Testis (tissue), 2 donors: ENCODE measurements around the gene MEPE.

Experiments used
- POLR2A ChIP-seq: fragments of 450-650 bp; IDR thresholded peaks from one replicate; pipeline ENCODE4 v1.6.1; 2017; ENCODE audit warnings: antibody characterized with exemption, mild to moderate bottlenecking, moderate library complexity
- TF ChIP-seq, protein P1 (sequence below), 3 experiments: fragments of 450-650 bp in 2 of 3; fragments of 200-600 bp in 1 of 3; sonication (generic) in 1 of 3; IDR thresholded peaks; one replicate each; pipeline ENCODE4 v1.5.1; 2016 to 2019; ENCODE audit warnings: antibody characterized with exemption in 3 of 3, mild to moderate bottlenecking in 2 of 3, moderate library complexity in 1 of 3

DNA sequence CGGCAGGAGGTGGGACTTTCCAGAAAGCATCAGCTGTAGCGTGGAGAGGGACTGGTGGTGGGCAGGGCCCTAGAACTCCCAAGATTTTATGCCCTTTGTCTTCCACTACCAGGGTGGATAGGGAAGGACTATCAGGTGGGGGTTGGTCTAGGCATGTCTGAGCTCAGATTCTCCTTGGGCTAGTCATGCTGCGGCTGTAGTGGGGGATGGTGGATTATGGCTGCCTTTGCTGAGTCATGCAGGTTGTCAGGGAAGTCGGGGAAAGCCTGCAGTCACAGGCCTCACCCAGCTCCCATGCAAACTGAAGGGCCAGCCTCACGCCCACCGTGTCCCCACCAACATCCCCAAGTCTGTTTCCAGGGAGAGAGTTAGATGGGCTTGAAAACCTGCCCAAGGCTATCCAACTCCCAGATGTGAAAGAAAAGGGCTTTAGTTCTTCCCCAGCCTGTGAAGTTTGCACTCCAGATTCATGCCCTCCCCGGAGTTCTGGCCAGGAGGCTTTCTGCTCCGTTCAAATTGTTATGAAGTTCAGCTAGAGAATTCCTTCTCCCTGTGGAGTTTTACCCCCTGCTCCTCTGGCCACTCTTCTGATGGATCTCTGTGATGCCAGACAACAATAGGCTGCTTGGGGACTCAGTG is 13.4 kb upstream of the MEPE start:
- TF ChIP-seq, protein P1, sequence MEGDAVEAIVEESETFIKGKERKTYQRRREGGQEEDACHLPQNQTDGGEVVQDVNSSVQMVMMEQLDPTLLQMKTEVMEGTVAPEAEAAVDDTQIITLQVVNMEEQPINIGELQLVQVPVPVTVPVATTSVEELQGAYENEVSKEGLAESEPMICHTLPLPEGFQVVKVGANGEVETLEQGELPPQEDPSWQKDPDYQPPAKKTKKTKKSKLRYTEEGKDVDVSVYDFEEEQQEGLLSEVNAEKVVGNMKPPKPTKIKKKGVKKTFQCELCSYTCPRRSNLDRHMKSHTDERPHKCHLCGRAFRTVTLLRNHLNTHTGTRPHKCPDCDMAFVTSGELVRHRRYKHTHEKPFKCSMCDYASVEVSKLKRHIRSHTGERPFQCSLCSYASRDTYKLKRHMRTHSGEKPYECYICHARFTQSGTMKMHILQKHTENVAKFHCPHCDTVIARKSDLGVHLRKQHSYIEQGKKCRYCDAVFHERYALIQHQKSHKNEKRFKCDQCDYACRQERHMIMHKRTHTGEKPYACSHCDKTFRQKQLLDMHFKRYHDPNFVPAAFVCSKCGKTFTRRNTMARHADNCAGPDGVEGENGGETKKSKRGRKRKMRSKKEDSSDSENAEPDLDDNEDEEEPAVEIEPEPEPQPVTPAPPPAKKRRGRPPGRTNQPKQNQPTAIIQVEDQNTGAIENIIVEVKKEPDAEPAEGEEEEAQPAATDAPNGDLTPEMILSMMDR (IDR thresholded peaks at IDR 0.05) = no peak
- no peak for TF ChIP-seq POLR2A
